Activated CD4-positive, alpha-beta T cell treated with anti-CD3 and anti-CD28 coated beads, Interleukin-2, amount 10 ng/mL, durations not matched to agents 24 days and 14 days (primary cell): ENCODE results near the gene ITPA. TPM values are rescaled to one million over a fixed set of nuclear protein-coding genes. Genes with fewer than 3 reads are reported as not detected.

Experiments used
- DNase-seq: peaks from one replicate; pipeline ENCODE4 v3.0.0; 2022
- H3K27ac Mint-ChIP-seq: one replicate; pipeline ENCODE4 v1.8.0; 2022; ENCODE audit warnings: mild to moderate bottlenecking, mixed read lengths
- H3K27me3 Mint-ChIP-seq: one replicate; pipeline ENCODE4 v1.8.0; 2022; ENCODE audit warnings: mixed read lengths
- H3K36me3 Mint-ChIP-seq: one replicate; pipeline ENCODE4 v1.8.0; 2022; ENCODE audit warnings: low read depth, mild to moderate bottlenecking, mixed read lengths
- H3K4me1 Mint-ChIP-seq: one replicate; pipeline ENCODE4 v1.8.0; 2021; ENCODE audit warnings: mixed read lengths
- H3K4me3 Mint-ChIP-seq: one replicate; pipeline ENCODE4 v1.8.0; 2022; ENCODE audit warnings: mild to moderate bottlenecking, moderate library complexity, mixed read lengths
- H3K9me3 Mint-ChIP-seq: one replicate; pipeline ENCODE4 v1.8.0; 2021; ENCODE audit warnings: mixed read lengths
- intact Hi-C: fragments of 100-400 bp; cut with micrococcal nuclease; formaldehyde crosslinking; loops from one replicate; pipeline ENCODE4 v1.15.1; 2023
- total RNA-seq: library from RNA; stranded (reverse); gene quantifications from 2 replicates; pipeline ENCODE4 v1.2.3, GENCODE V29; 2022

ITPA gene
- total RNA-seq, 1 donor from 2014 or later, result 103 TPM

DNA sequence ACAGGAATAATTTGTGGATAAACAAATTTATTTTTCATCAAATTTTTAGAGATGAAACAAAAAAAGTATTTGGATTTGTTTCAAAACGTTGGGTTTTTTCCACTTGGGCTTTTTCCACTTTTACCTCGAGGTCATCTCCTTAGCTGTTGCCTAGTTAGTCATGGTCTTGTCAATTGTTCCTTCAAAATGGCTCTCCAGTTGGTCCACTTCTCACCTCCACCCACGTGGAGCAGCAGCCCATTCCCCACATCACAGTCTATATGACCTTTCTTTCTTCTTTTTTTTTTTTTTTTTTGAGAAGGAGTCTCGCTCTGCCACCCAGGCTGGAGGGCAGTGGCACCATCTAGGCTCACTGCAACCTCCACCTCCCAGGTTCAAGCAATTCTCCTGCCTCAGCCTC lies 36.4 kb downstream of the ITPA start:
- no peaks in the 10 kb centered on the region for H3K9me3 Mint-ChIP-seq
- intact Hi-C loops, result no loop called here
- H3K27me3 Mint-ChIP-seq, result peaks cover 45% of the 10 kb centered on the region
- H3K36me3 Mint-ChIP-seq, result no peaks in the 10 kb centered on the region
- DNase-seq, result no peak
- peaks cover 1% of the 10 kb centered on the region for H3K4me1 Mint-ChIP-seq
- no peak overlapping the region for H3K27ac Mint-ChIP-seq
- H3K4me3 Mint-ChIP-seq, result no peak overlapping the region

DNA sequence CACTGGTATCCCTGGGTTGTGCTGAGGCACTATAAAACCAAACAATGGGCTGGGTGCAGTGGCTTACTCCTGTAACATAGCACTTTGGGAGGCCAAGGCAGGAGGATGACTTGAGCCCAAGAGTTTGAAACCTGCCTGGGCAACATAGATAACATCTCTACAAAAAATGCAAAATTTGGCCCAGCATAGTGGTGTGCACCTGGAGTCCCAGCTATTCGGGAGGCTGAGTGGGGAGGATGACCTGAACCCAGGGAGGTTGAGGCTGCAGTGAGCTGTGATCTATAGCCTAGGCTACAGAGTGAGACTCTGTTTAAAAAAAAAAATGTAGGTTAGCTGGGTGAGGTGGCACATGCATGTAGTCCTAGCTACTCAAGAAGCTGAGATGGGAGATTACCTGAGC lies 37.4 kb downstream of the ITPA start:
- H3K27me3 Mint-ChIP-seq, result peaks cover 36% of the 10 kb centered on the region
- intact Hi-C loops, result no loop called here
- no peaks in the 10 kb centered on the region for H3K36me3 Mint-ChIP-seq
- H3K4me3 Mint-ChIP-seq, result no peak overlapping the region
- H3K9me3 Mint-ChIP-seq, result no peaks in the 10 kb centered on the region
- no peak overlapping the region for H3K27ac Mint-ChIP-seq
- peaks cover 1% of the 10 kb centered on the region for H3K4me1 Mint-ChIP-seq
- DNase-seq, result no peak

DNA sequence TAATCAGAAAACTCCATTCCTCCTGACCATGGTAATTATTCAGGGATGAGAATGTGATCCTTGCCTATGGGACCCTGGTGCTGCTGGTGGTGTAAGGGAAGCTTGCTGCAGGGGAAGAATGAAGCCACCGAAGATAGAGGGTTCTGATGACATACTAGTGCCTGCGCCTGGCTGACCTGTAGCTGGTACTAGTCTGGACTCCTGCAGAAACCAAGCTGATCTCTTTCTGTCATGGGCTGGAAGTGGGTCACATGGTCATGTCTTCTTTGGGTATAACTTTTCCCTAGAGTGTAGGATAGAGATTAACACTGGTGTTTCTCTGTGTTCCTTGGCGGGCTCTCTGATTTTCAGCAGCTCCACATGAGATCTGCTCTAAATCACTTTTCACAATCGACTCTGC lies 38.3 kb downstream of the ITPA start:
- intact Hi-C loops, result no loop called here
- H3K4me3 Mint-ChIP-seq, result no peak overlapping the region
- H3K4me1 Mint-ChIP-seq, result peaks cover 1% of the 10 kb centered on the region
- DNase-seq, result no peak
- H3K9me3 Mint-ChIP-seq, result no peaks in the 10 kb centered on the region
- peaks cover 31% of the 10 kb centered on the region for H3K27me3 Mint-ChIP-seq
- no peaks in the 10 kb centered on the region for H3K36me3 Mint-ChIP-seq
- H3K27ac Mint-ChIP-seq, result no peak overlapping the region

DNA sequence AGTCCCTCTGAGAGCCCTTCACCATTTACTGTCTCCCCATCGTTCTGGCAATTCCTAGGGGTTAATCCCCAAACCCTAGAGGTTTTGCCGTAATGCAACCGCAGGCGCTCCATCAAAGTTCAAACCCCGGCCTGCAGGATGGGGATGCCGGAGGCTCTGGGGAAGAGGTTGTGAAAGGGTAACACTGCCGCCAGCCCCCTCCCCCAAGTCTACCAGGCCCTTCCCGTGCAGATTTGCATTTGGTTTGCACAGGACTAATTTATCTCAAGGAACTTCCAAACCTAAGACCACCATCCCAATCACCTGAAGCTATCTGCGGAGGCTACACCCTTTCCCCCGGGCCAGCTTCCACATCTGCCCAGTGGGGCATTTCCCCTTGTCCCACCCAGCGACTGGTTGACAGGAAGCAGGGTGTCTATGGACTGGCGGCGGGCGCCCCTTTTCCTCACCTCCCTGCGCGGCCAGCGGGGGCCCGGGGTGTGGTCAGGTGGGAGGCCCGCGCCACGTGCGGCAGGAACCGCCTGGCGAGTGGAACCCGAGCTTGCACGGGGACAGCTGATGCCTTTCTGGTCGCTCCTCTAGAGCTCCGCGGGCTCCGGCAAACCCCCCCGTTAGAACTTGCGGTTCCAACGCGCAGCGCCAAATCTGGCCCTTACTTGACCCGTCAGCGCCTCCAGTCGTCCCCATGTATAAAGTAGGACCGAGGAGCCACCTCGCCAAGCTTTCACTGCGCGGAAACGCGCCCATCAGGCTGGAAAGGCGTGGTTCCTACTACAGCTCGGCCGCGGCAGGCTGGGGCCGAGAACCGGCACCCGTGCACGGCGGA lies 39.1 kb downstream of the ITPA start:
- Mint-ChIP-seq H3K9me3 (no peaks in the 10 kb centered on the region), H3K27ac (no peak overlapping the region), H3K27me3 (peaks cover 29% of the 10 kb centered on the region), H3K36me3 (no peaks in the 10 kb centered on the region), H3K4me3 (peak overlapping the region; percentile 54), H3K4me1 (peaks cover 1% of the 10 kb centered on the region)
- intact Hi-C loops, result no loop called here
- DNase-seq, result peak; percentile 68

DNA sequence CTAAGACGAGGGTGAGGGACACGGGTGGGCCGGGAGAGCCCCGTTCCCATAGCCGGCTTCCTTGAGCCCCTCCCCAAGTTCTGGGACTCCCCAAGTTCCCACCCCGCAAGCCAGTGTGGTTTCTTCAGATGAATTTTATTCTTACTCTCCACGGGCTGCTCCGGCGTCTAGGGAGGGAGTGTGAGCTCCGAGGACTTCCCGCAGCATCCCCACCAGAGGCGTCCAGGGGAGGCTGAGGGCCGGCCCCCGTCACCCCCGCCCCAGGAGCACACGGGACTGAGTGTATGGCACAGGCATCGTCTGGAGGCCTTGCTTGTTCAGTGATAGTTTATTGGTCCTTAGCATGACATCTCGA lies 39.7 kb downstream of the ITPA start:
- Mint-ChIP-seq H3K36me3 (no peaks in the 10 kb centered on the region), H3K27ac (no peak overlapping the region)
- intact Hi-C loops, result loop anchor here (1.0 kb wide), 1 partner anchor 16 kb away; no protein-coding TSS in a partner anchor

DNA sequence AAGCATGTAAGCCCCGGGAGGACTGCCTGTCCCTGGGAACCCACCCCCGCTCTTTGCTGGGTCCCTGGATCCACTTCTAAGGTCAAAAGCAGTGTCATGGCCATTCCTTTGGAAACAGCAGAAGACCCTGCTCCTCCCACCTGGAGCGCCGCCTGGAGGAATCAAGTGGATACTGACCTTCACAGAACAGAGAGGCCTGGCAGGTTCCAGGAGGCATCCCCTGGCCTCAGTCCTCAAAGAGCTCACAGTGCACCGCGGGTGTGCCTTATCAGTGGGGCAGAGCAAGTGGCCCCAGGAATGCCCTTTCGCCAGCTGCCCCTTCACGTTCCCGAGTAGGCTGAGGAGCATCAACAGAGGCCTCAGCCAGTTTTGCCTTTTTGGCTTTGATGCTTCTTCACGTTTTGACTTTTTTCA lies 40.8 kb downstream of the ITPA start:
- Mint-ChIP-seq H3K9me3 (no peaks in the 10 kb centered on the region), H3K27me3 (peaks cover 24% of the 10 kb centered on the region), H3K4me1 (peaks cover 1% of the 10 kb centered on the region), H3K27ac (no peak overlapping the region), H3K36me3 (no peaks in the 10 kb centered on the region), H3K4me3 (peak overlapping the region; percentile 47)
- intact Hi-C loops, result no loop called here
- DNase-seq, result no peak

More for the DNA sequence above, 39.7 kb downstream of the ITPA start:
- H3K9me3 Mint-ChIP-seq, result no peaks in the 10 kb centered on the region
- peak overlapping the region; percentile 54 for H3K4me3 Mint-ChIP-seq
- peaks cover 1% of the 10 kb centered on the region for H3K4me1 Mint-ChIP-seq
- no peak for DNase-seq
- H3K27me3 Mint-ChIP-seq, result peaks cover 29% of the 10 kb centered on the region

DNA sequence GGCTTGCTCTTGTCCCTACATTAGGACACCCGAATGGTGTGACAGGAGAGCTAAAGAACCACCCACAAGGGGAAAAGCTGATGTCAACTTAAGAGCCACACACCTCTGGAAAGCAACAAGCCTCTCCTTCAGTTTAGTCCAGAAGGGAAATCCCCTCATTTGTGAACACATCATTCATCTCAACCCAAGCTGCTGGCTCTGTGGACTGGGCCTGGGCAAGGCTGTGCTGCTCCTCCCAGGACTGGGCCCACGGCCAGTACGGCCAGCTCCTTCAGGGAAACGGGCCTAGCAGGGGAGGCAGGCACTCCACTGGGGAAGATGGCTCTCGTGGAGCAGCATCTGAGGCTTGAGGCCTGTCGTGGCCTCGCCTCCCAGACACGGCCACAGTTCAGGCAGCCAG lies 42.5 kb downstream of the ITPA start:
- Mint-ChIP-seq H3K4me3 (no peak overlapping the region), H3K9me3 (no peaks in the 10 kb centered on the region), H3K27me3 (peaks cover 18% of the 10 kb centered on the region), H3K36me3 (no peaks in the 10 kb centered on the region), H3K27ac (no peak overlapping the region), H3K4me1 (no peaks in the 10 kb centered on the region)
- intact Hi-C loops, result no loop called here
- DNase-seq, result no peak

DNA sequence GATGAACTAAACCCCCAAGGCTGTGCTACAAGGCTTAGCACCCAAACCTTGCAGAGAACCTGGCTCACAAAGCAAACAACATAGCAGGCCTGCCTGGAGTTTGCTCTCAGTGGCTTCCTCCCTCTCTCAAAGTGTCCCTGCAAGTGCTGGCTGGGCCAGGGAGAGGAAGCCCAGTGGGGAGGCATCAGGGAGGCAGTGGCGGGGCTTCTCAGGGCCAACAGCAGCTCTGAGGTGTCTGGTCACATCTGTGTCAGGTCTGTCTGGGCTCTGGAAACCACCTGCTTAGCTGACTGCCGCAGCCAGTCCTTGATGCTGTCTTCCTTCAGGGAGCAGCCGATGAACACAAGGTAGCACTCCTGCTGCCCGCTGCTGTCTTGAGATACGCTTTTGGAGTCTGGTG lies 46.4 kb downstream of the ITPA start:
- no peaks in the 10 kb centered on the region for H3K36me3 Mint-ChIP-seq
- no peaks in the 10 kb centered on the region for H3K4me1 Mint-ChIP-seq
- H3K4me3 Mint-ChIP-seq, result no peak overlapping the region
- intact Hi-C loops, result no loop called here
- H3K27me3 Mint-ChIP-seq, result no peaks in the 10 kb centered on the region
- H3K9me3 Mint-ChIP-seq, result no peaks in the 10 kb centered on the region
- DNase-seq, result no peak
- no peak overlapping the region for H3K27ac Mint-ChIP-seq

DNA sequence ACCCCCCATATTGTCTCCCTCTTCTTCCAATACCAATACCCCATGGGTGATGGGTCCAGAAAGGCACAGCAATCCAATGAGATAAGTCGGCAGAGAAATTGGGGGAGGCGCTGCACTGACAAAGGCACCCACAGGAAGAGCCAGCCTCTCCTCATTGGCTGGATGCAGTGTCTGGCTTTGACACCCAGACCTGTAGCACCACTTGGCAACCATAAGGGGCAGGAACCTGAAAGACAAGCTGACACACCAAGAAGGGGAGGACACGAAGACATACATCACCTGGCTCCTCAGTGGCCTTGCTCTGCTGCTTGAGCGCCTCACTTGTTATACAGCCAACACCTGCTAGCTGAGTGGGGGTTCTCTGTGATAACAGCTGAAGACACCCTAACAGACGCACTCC lies 49.1 kb downstream of the ITPA start:
- H3K9me3 Mint-ChIP-seq, result no peaks in the 10 kb centered on the region
- intact Hi-C loops, result no loop called here
- no peak overlapping the region for H3K27ac Mint-ChIP-seq
- H3K4me3 Mint-ChIP-seq, result no peak overlapping the region
- peaks cover 3% of the 10 kb centered on the region for H3K36me3 Mint-ChIP-seq
- no peaks in the 10 kb centered on the region for H3K27me3 Mint-ChIP-seq
- no peaks in the 10 kb centered on the region for H3K4me1 Mint-ChIP-seq
- DNase-seq, result no peak

DNA sequence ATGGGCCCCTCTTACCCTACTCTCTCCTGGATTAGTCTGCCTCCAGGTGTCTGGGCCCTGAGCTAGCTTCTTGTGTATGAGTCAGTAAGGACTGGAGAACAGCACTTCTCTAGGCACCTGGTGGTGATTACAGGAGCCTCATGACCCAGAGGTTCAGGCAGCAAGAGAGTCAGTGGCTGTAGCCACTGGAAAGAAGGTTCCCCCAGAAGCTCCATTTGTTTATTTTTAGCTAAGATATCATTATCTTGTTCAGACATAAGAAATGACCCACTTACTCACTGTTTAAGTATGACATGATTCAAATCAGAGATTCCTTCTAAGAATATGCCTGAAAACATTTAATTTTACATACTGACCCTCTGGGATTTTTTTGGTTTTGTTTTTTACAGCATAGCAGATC lies 53.3 kb downstream of the ITPA start:
- DNase-seq, result no peak
- H3K4me3 Mint-ChIP-seq, result no peak overlapping the region
- H3K27me3 Mint-ChIP-seq, result no peaks in the 10 kb centered on the region
- no peak overlapping the region for H3K27ac Mint-ChIP-seq
- intact Hi-C loops, result no loop called here
- H3K9me3 Mint-ChIP-seq, result no peaks in the 10 kb centered on the region
- H3K36me3 Mint-ChIP-seq, result peaks cover 3% of the 10 kb centered on the region
- no peaks in the 10 kb centered on the region for H3K4me1 Mint-ChIP-seq

DNA sequence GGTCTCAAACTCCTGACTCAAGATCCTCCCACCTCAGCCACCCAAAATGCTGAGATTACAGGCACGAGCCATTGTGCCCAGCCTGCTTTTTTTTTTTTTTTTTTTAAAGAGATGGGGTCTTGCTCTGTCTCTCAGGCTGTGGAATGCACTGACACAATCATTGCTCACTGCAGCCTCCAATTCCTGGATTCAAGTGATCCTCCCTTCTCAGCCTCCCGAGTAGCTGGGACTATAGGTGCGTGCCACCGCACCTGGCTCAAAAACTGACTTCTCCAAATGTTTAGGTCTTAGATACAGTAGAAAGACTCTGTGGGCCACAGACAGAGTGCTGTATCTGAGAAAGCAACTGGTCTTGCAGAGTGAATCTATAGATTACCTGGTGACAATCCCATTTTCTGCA lies 60.8 kb downstream of the ITPA start:
- intact Hi-C loops, result no loop called here
- Mint-ChIP-seq H3K4me1 (no peaks in the 10 kb centered on the region), H3K9me3 (no peaks in the 10 kb centered on the region), H3K27ac (no peak overlapping the region), H3K27me3 (no peaks in the 10 kb centered on the region), H3K36me3 (no peaks in the 10 kb centered on the region), H3K4me3 (no peak overlapping the region)
- DNase-seq, result no peak

DNA sequence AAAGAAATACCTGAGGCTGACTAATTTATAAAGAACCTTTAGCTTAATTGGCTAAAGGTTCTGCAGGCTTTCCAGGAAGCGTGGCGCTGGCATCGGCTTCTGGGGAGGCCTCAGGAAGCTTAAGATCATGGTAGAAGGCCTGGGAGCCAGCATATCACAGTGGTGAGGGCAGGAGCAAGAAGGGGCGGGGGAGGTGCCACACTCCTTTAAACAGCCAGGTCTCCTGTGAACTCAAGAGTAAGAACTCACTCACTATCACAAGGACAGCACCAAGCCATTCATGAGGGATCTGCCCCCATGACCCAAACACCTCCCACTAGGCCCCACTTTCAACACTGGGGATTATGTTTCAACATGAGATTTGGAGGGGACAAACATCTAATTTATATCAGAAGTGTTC lies 64.1 kb downstream of the ITPA start:
- no peak for DNase-seq
- H3K9me3 Mint-ChIP-seq, result no peaks in the 10 kb centered on the region
- H3K27ac Mint-ChIP-seq, result no peak overlapping the region
- H3K36me3 Mint-ChIP-seq, result no peaks in the 10 kb centered on the region
- no peaks in the 10 kb centered on the region for H3K27me3 Mint-ChIP-seq
- no peaks in the 10 kb centered on the region for H3K4me1 Mint-ChIP-seq
- H3K4me3 Mint-ChIP-seq, result no peak overlapping the region
- intact Hi-C loops, result no loop called here
